Cardiac fibroblast (primary cell): ENCODE results near the gene LILRB4.

ENCODE experiments used
- DNase-seq, 2 donors: peaks; one replicate each; pipeline versions ENCODE4 v3.0.0 to v3.0.0-alpha.2; 2010; ENCODE audit warnings: low read depth in 2 of 2
- H3K4me3 ChIP-seq, 2 donors: replicated peaks in 1 of 2; 1 replicate in 1 of 2; 2 replicates in 1 of 2; pipeline ENCODE4 v1.5.1; 2011; ENCODE audit warnings: low read depth in 2 of 2, low read length in 2 of 2, mild to moderate bottlenecking in 2 of 2, moderate library complexity in 1 of 2
- CTCF ChIP-seq: IDR thresholded peaks from one replicate; pipeline ENCODE4 v1.5.1; 2011; ENCODE audit warnings: low read depth, mild to moderate bottlenecking, low read length, inconsistent platforms

LILRB4 gene

GRCh38 chr19:54659300-54659699 lies 3.5 kb upstream of the LILRB4 start:
- no peak overlapping the region for H3K4me3 ChIP-seq
- no peak for TF ChIP-seq CTCF
- no peak for DNase-seq

- TF ChIP-seq CTCF, result no peak
- H3K4me3 ChIP-seq, result no peak overlapping the region
- no peak for DNase-seq
Observed at GRCh38 chr19:54660306-54660705, 2.5 kb upstream of the LILRB4 start.

- H3K4me3 ChIP-seq, result no peak overlapping the region
- no peak for TF ChIP-seq CTCF
- DNase-seq, result no peak
Observed at GRCh38 chr19:54660964-54661363, 1.8 kb upstream of the LILRB4 start.

- no peak for TF ChIP-seq CTCF
- no peak for DNase-seq
Observed at GRCh38 chr19:54661846-54662481, 821 bp upstream of the LILRB4 start.

GRCh38 chr19:54665530-54665929 lies 2.7 kb downstream of the LILRB4 start:
- H3K4me3 ChIP-seq, result no peak overlapping the region
- no peak for TF ChIP-seq CTCF
- DNase-seq, result no peak

More at GRCh38 chr19:54661846-54662481, 821 bp upstream of the LILRB4 start:
- no peak overlapping the region for H3K4me3 ChIP-seq

- no peak for DNase-seq
- TF ChIP-seq CTCF, result no peak
Observed at GRCh38 chr19:54667217-54667616, 4.4 kb downstream of the LILRB4 start.

GRCh38 chr19:54668353-54668752 lies 5.6 kb downstream of the LILRB4 start:
- H3K4me3 ChIP-seq, result no peak overlapping the region
- TF ChIP-seq CTCF, result no peak
- no peak for DNase-seq

More at GRCh38 chr19:54667217-54667616, 4.4 kb downstream of the LILRB4 start:
- H3K4me3 ChIP-seq, result no peak overlapping the region
